Measurements from ENCODE around the gene SRGAP3.

Gene SRGAP3

GRCh38 chr3:9251055-9251786 is 1.8 kb upstream of the SRGAP3 start:
- DNase-seq, result no peak

DNA sequence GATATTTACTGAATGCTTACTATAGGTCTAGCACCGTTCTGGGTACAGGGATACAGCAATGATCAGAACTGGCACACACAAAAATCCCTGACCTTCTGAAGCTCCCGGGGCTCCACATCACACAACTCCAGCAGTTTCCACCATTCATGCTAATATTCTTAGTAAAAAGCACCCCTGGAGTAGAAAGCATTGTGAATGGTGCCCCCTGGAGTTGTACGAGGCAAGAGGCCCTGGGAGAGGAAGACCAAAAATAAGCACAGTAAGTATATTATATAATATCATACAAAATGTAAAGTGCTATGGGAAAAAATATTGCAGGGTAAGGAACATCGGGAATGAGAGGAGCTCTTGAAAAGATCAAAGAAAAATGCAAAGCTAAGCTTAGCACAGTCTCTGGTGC is 790 bp upstream of the SRGAP3 start:
- DNase-seq, result no peak

DNA sequence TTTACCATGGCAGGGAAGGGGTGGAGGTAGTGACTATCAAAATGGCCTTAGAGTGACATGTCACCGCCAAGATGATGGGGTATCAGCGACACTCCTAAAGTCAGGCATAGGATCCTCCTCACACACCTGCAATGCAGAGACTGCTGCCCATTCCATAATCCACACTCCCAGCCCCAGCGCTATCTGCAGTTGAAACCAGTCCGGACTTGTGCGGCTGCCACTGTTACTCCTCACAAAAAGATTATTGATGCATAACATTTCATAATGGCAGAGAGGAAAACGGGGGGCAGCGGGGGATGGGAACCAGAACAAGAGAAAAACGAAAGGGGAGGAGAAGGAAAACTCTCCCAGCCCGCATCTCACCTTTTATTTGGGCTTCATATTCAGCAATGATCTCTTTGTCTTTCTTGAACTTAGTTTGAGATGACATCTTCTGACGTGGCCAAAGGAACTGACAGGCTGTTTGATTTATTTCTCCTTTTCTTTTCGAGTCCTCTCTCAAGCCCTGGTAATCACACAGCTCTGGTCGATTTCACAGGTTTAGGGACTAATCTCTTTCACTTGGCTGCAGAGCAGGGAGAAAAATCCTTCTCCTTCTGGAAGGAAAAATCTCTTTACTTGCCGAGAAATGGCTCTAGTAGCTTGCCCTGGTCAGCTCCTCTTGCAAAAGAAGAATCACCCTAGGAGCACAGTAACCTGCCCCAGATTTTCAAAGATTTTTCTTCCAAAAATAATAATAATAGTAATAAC is 749 bp downstream of the SRGAP3 start:
- DNase-seq, result no peak

GRCh38 chr3:9247941-9248521 is 1.4 kb downstream of the SRGAP3 start:
- no peak for DNase-seq

DNA sequence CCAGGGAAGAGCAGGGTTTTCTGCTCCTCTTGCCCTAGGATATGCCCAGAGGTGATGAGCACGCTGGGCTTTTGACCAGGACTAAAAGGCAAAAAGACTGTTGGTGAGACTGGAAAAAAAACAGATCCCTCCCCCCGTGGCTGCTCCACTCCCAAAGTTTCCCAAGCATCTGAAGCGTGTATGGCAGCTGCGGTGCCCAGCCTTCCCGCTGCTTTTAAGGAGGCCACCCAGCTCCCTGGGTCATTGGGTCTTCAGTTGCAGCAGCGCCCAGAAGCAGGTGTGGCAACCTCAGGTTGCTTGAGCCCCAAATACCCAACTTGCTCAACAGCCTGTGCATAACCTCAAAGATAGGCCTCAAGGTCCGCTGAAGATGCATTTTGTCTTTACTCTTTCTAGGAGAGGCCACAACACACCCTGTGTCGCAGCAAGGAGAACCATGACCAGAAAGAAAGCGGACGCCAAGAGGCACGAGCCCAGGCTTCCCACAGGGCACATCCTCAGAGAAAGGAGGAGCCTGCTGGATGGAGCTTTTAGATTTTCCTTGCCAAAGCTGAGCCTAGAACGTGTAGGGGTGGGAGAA is 2.0 kb downstream of the SRGAP3 start:
- DNase-seq, result no peak

DNA sequence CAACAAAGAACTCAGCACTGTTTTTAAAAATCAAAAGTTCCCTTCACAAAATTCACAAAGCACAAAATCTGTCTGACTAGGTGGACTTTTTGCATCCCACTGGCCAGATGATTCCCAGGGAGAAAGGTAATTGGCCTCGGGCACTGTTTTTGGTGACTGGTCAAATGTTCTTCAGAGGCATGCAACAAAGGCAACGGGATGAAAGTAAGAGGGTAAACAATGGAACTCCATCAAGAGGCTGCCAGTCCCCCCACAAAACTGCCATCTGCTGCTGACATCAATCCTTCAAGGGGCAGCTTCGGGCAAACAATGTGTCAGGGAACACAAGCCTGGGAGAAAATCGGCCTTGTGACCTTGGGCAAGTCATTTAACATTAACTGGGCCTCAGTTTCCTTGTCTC is 3.3 kb downstream of the SRGAP3 start:
- no peak for DNase-seq

GRCh38 chr3:9244495-9245183 is 4.8 kb downstream of the SRGAP3 start:
- no peak for DNase-seq

DNA sequence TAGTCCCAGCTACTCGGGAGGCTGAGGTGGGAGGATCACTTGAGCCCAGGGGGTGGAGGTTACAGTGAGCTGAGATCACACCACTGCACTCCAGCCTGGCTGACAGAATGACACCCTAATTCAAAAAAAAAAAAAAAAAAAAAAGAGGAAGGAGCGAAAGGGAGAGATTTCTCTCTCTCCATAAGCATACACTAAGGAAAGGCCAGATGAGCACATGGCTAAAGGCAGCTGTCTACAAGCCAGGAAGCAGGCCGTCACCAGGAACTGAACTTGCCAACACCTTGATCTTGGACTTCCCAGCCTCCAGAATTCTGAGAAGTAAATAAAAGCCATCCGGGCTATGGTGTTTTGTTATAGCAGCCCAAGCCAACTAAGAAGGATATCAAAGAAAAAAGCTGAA is 7.5 kb downstream of the SRGAP3 start:
- DNase-seq, result no peak

- DNase-seq, result no peak
Measured at GRCh38 chr3:9239680-9240079, 9.8 kb downstream of the SRGAP3 start.

DNA sequence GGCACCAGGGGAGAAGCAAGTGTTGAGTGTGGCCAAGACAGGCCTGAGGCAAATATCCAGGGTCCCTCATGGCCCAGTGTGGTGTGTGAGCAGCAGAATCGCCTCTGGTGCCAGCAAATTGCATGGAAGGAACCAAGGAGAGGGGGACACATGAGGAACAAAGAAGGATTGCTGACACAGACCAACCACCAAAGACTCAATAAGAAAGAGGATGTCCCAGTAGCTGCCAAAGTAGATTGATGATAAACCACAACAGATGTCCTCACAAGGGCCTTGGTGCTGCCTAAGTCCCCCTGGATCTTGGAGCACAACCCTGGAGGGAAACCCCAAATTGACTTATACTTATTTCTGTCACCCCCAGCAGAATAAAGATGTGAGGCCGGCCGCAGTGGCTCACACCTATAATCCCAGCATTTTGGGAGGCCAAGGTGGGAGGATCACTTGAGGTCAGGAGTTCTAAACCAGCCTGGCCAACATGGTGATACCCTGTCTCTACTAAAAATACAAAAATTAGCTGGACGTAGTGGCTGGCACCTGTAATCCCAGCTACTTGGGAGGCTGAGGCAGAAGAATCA is 10.6 kb downstream of the SRGAP3 start:
- DNase-seq, result no peak

- no peak for DNase-seq
Measured at GRCh38 chr3:9238276-9238675, 11.2 kb downstream of the SRGAP3 start.

DNA sequence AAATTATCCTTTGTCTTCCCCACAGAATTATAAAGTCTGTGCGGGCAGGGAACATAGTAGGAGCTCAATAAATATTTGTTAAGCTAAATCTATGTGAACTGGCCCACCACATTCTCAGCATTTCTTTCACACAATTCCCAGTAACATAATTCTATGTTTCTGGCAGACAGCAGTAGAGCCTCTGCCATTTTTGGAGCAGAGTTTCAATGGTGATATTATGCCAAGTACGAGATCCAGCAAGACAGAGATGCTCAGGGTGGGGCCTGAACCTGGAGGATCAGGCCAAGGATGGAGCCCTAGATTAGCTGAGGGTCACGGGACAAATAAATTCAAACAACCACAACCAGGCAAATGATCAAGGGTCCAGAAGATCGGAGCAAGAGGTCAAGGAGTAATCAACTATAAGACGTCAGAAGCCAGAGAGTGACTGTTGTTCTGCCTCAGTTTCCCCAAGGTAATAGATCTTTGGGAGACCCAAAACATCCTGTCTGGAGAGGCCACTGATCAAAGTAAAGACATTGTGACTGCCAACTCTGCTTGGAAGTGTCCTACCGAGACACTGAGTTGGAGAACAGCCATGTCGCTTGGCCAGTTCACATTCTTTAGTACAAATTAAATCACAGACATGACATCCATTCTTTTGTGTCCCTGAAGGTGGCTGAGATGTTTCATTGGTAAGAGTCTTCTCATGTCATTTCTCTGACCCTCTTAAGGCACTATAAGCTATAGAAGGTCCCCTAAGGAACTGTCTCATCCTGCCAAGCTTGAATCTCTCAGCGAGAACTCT is 15.4 kb downstream of the SRGAP3 start:
- no peak for DNase-seq

GRCh38 chr3:9233101-9233500 is 16.3 kb downstream of the SRGAP3 start:
- DNase-seq, result no peak

GRCh38 chr3:9231937-9232336 is 17.5 kb downstream of the SRGAP3 start:
- DNase-seq, result no peak

DNA sequence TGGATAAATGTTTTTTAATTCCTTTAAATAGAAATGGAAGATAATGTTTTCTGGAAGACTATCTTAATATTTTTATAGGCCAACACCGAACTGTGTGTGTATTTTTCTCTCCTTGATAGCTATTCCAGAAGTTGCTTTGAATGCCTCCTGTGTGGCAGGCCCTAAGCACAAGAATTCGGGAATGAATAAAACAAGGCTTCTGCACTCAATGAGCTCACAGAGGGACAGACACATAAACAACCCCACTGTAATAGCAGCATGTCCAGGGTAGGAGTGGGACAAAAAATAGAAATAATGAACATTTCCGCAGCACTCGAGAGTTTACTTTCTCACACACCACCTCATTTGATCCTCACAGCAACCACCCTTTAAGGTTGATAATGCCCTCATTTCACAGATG is 18.0 kb downstream of the SRGAP3 start:
- no peak for DNase-seq

GRCh38 chr3:9231006-9231405 is 18.4 kb downstream of the SRGAP3 start:
- DNase-seq, result no peak

DNA sequence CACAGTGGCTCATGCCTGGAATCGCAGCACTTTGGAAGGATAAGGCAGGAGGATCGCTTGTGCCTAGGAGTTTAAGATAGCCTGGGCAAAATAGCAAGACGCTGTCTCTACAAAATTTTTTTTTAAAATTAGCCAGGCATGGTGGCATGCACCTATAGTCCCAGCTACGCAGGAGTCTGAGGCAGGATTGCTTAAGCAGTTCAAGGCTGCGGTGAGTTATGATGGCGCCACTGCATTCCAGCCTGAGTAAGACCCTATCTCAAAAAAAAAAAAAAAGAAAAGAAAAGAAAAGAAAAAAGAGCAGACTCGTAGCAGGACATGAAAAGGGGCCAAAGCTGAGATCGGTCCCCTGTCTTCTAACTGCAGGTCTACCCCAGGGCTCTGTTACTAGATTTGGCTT is 18.9 kb downstream of the SRGAP3 start:
- DNase-seq, result no peak

DNA sequence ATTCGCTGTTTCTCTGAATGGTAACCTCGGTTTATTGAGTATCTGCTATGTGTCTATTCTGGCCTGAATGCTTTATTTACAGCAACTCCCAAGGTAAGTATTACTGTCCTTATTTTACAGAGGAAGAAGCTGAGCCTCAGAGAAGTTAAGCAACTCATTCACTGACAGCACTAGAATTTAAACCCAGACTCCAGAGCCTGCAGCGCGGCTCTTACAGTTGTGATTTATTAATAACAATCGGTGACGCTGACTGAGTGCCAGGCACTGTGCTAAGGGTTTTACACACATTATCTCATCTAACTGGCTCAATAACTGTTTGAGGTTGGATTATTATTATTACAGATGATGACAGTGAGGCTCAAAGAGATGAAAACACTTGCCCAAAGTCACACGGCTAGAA is 19.6 kb downstream of the SRGAP3 start:
- DNase-seq, result no peak

DNA sequence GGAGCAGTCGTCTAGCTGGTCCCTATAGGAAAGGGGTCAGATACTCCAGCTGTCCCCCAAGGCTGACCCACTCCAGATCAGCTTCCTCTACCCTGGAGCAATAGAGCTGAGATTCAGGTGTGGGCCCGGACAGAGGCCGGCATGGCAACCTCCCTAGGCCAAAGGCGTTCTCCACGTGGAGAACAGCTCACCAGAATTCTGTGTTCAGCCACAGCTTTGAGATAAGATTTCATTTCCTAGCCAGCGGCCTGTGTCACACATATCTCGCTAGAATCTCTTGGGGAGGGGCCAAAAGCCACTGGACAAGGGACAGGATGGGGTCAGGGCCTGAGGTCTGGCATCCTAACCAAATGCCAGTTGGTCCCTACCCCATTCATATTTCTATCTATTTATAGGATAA is 20.1 kb downstream of the SRGAP3 start:
- no peak for DNase-seq

- DNase-seq, result peak; percentile 65
Measured at GRCh38 chr3:9226326-9226725, 23.1 kb downstream of the SRGAP3 start.

DNA sequence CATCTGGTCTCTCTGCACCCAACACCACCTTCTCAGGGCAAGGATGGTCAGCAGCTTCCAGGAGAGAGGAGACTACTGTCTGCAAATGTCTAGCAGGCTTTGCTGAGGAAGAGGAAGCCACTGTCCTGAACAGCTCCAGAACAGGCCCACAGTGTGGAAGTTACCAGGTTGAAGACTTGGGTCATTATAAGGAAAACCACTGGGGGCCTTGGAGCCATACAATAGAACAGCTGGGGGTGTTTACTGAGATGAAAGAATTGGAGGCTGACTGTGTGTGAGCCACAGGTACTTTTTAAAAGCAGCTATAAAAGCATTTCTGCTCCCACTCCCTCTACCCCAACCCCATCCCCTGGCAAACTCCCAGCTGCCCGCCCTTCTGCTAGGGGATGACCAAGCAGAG is 24.2 kb downstream of the SRGAP3 start:
- no peak for DNase-seq

- DNase-seq, result peak; percentile 22
Measured at GRCh38 chr3:9224490-9224889, 25.0 kb downstream of the SRGAP3 start.

Data from fibroblast of skin of abdomen (primary cell).